ENCODE measurements around the gene ATP23. TPM values are rescaled to one million over a fixed set of nuclear protein-coding genes. Genes with fewer than 3 reads are reported as not detected.

ATP23 gene
- 10.7 and 12.8 TPM in 2 replicates for total RNA-seq (2022)
- percentile 62 among the genes with signal in this experiment for Bru-seq, nascent RNA
- percentile 49 among the genes with signal in this experiment for BruChase-seq, experiment 1, labeled RNA remaining after a 6-hour chase
- BruChase-seq, experiment 2, labeled RNA remaining after a 2-hour chase = percentile 52 among the genes with signal in this experiment
- long read RNA-seq, transcript ATP23-201 (6 exons, 1,245 nt) = major isoform, 24 of 31 reads
- long read RNA-seq, partial matches to known transcripts = 2 of 31 reads
- long read RNA-seq, other reads (novel, unspliced or antisense) = 5 of 31 reads

GRCh38 chr12:57941165-57941894, at the start of gene ATP23:
Gene ATP23, plus strand, starts transcription at chr12:57941567. Its CDS starts 135 bp downstream, at chr12:57941702.
- Mint-ChIP-seq H3K27me3 (ENCODE audit: unreplicated experiment) (no peaks in the 10 kb centered on the region), H3K4me3 (ENCODE audit: low read depth, unreplicated experiment) (peak within 1 kb of the TSS; percentile 77), H3K36me3 (ENCODE audit: insufficient read depth, unreplicated experiment) (peaks cover 23% of the 10 kb centered on the region), H3K9me3 (ENCODE audit: low read depth, unreplicated experiment) (no peaks in the 10 kb centered on the region), H3K27ac (ENCODE audit: unreplicated experiment) (peak within 1 kb of the TSS; percentile 40), H3K4me1 (ENCODE audit: low read depth, unreplicated experiment) (peaks cover 29% of the 10 kb centered on the region)
- CTCF ChIA-PET = interaction anchor here (1.0 kb wide), 1 partner anchor 29 kb away, joined by 3 read pairs; no protein-coding TSS in a partner anchor
- no TSS peak for BruUV-seq (replicated peaks)
- intact Hi-C loops (cut with micrococcal nuclease; ENCODE audit: unreplicated experiment) = no loop called here
- DNase-seq = peak; percentile 96
- TF ChIP-seq, protein P1, sequence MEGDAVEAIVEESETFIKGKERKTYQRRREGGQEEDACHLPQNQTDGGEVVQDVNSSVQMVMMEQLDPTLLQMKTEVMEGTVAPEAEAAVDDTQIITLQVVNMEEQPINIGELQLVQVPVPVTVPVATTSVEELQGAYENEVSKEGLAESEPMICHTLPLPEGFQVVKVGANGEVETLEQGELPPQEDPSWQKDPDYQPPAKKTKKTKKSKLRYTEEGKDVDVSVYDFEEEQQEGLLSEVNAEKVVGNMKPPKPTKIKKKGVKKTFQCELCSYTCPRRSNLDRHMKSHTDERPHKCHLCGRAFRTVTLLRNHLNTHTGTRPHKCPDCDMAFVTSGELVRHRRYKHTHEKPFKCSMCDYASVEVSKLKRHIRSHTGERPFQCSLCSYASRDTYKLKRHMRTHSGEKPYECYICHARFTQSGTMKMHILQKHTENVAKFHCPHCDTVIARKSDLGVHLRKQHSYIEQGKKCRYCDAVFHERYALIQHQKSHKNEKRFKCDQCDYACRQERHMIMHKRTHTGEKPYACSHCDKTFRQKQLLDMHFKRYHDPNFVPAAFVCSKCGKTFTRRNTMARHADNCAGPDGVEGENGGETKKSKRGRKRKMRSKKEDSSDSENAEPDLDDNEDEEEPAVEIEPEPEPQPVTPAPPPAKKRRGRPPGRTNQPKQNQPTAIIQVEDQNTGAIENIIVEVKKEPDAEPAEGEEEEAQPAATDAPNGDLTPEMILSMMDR (IDR thresholded peaks at IDR 0.05; ENCODE audit: unreplicated experiment) = no peak

- peak overlapping the region; percentile 1 for H3K27ac Mint-ChIP-seq (ENCODE audit: unreplicated experiment)
- TF ChIP-seq, protein P1 (IDR thresholded peaks at IDR 0.05; ENCODE audit: unreplicated experiment) = no peak
- no peaks in the 10 kb centered on the region for H3K9me3 Mint-ChIP-seq (ENCODE audit: low read depth, unreplicated experiment)
- no peak for DNase-seq
- H3K27me3 Mint-ChIP-seq (ENCODE audit: unreplicated experiment) = no peaks in the 10 kb centered on the region
- peaks cover 57% of the 10 kb centered on the region for H3K4me1 Mint-ChIP-seq (ENCODE audit: low read depth, unreplicated experiment)
- H3K36me3 Mint-ChIP-seq (ENCODE audit: insufficient read depth, unreplicated experiment) = peaks cover 6% of the 10 kb centered on the region
- BruUV-seq (replicated peaks) = no TSS peak
- intact Hi-C loops (cut with micrococcal nuclease; ENCODE audit: unreplicated experiment) = no loop called here
- CTCF ChIA-PET = no interaction called here
- H3K4me3 Mint-ChIP-seq (ENCODE audit: low read depth, unreplicated experiment) = no peak overlapping the region
These were observed 49.0 kb upstream of the ATP23 start for GRCh38 chr12:57892232-57892972.

DNA sequence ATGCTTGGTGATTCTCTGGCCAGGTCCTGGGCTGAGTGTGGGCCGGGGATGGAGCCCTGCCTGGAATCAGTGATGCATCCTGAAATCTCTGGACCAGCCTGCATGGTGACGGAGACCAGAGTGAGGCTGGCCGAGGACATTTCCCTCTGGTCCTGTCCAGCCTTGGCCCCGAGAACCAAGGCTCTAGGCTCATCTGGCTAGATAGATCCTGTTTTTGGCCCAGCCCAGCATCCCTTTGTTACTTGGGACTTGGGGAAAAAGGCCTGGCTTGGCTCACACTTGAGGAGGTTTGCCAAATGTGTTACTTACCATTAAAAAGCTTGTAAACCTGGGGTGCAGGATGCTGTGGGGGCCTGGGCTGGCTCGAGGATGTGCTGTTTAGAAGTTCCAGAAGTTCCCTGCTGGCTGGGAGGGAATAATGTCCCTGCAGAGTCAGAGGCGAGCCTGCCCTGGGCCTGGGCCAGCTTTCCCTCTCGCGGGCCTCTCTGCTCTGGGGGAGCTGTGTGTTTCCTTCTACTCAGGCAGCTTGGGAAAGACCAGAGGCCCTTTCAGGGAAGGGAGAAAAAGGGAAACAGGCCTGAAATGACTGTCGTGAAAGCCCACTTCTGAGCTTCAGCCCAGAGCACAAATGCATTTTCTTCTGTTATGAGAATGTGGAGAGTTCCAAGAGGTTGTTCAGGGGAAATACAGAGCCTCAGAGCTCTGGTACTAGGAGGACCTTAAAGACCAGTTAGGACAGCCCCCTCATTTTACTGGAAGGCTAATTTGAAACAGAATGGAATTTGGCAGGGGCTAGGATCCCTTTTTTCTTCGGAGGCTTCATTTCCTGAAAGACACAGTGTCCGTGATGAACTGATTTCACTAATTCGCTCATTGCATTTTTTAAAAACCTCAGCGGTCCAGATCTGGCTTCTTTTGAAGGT, 47.7 kb upstream of the ATP23 start:
- Mint-ChIP-seq H3K27ac (ENCODE audit: unreplicated experiment) (no peak overlapping the region), H3K4me3 (ENCODE audit: low read depth, unreplicated experiment) (no peak overlapping the region), H3K27me3 (ENCODE audit: unreplicated experiment) (no peaks in the 10 kb centered on the region), H3K36me3 (ENCODE audit: insufficient read depth, unreplicated experiment) (peaks cover 6% of the 10 kb centered on the region), H3K9me3 (ENCODE audit: low read depth, unreplicated experiment) (no peaks in the 10 kb centered on the region), H3K4me1 (ENCODE audit: low read depth, unreplicated experiment) (peaks cover 62% of the 10 kb centered on the region)
- BruUV-seq (replicated peaks) = no TSS peak
- TF ChIP-seq, protein P1 (IDR thresholded peaks at IDR 0.05; ENCODE audit: unreplicated experiment) = no peak
- peak; percentile 72 for DNase-seq
- CTCF ChIA-PET = interaction anchor here (1.2 to 1.4 kb wide), 2 partner anchors 25 to 51 kb away, joined by 3 to 4 read pairs; no protein-coding TSS in a partner anchor
- intact Hi-C loops (cut with micrococcal nuclease; ENCODE audit: unreplicated experiment) = no loop called here
